H9 (cell line): Measurements from ENCODE around the gene RAB27A. TPM values are rescaled to one million over a fixed set of nuclear protein-coding genes. Genes with fewer than 3 reads are reported as not detected.

ENCODE experiments used
- DNase-seq: peaks from one replicate; pipeline ENCODE4 v3.0.0-alpha.2; 2017
- H2AFZ ChIP-seq: one replicate; pipeline ENCODE4 v1.6.1; 2013; ENCODE audit warnings: mild to moderate bottlenecking, low read length, control low read depth, moderate library complexity
- H2AK5ac ChIP-seq: 2 replicates; pipeline ENCODE4 v1.6.1; 2013; ENCODE audit warnings: low read length, control low read depth, mixed read lengths; ENCODE audit not compliant: insufficient read length
- H2BK120ac ChIP-seq: one replicate; pipeline ENCODE4 v1.6.1; 2013; ENCODE audit warnings: low read depth, mild to moderate bottlenecking, low read length, control low read depth, inconsistent platforms; ENCODE audit not compliant: poor library complexity, severe bottlenecking
- H2BK12ac ChIP-seq: 2 replicates; pipeline ENCODE4 v1.6.1; 2013; ENCODE audit warnings: low read length, control low read depth, mixed read lengths, low read depth; ENCODE audit not compliant: insufficient read length
- H2BK15ac ChIP-seq: 2 replicates; pipeline ENCODE4 v1.6.1; 2013; ENCODE audit warnings: low read depth, low read length, control low read depth
- H2BK20ac ChIP-seq: one replicate; pipeline ENCODE4 v1.6.1; 2013; ENCODE audit warnings: low read depth, mild to moderate bottlenecking, low read length, control low read depth, inconsistent platforms; ENCODE audit not compliant: poor library complexity, severe bottlenecking
- H2BK5ac ChIP-seq: 2 replicates; pipeline ENCODE4 v1.6.1; 2013; ENCODE audit warnings: low read length, control low read depth, mixed read lengths; ENCODE audit not compliant: insufficient read length
- H3K14ac ChIP-seq: 2 replicates; pipeline ENCODE4 v1.6.1; 2013; ENCODE audit warnings: low read length, control low read depth; ENCODE audit not compliant: insufficient read depth
- H3K18ac ChIP-seq: 2 replicates; pipeline ENCODE4 v1.6.1; 2013; ENCODE audit warnings: low read depth, mild to moderate bottlenecking, mixed read lengths, low read length, control low read depth; ENCODE audit not compliant: insufficient read length
- H3K23ac ChIP-seq: 2 replicates; pipeline ENCODE4 v1.6.1; 2013; ENCODE audit warnings: low read length, control low read depth, mixed read lengths, low read depth; ENCODE audit not compliant: insufficient read length
- H3K23me2 ChIP-seq: 2 replicates; pipeline ENCODE4 v1.6.1; 2013; ENCODE audit warnings: low read depth, mild to moderate bottlenecking, mixed read lengths, low read length, control low read depth; ENCODE audit not compliant: insufficient read length, poor library complexity, severe bottlenecking
- H3K27ac ChIP-seq: 2 replicates; pipeline ENCODE4 v1.5.1; 2013; ENCODE audit warnings: low read length, control low read depth, mixed read lengths, low read depth; ENCODE audit not compliant: insufficient read length
- H3K27me3 ChIP-seq: 2 replicates; pipeline ENCODE4 v1.6.1; 2013; ENCODE audit warnings: low read length, control low read depth, inconsistent platforms; ENCODE audit not compliant: insufficient read depth
- H3K4ac ChIP-seq: 2 replicates; pipeline ENCODE4 v1.6.1; 2013; ENCODE audit warnings: low read depth, mild to moderate bottlenecking, control low read depth, inconsistent platforms, low read length, moderate library complexity
- H3K4me1 ChIP-seq: 2 replicates; pipeline ENCODE4 v1.6.1; 2013; ENCODE audit warnings: low read length, control low read depth, inconsistent platforms; ENCODE audit not compliant: insufficient read depth
- H3K4me2 ChIP-seq: 2 replicates; pipeline ENCODE4 v1.6.1; 2013; ENCODE audit warnings: low read length, control low read depth, mixed read lengths; ENCODE audit not compliant: insufficient read length, insufficient read depth
- H3K56ac ChIP-seq: 2 replicates; pipeline ENCODE4 v1.6.1; 2013; ENCODE audit warnings: low read depth, mild to moderate bottlenecking, mixed read lengths, low read length, control low read depth; ENCODE audit not compliant: insufficient read length
- H3K79me1 ChIP-seq: 2 replicates; pipeline ENCODE4 v1.6.1; 2013; ENCODE audit warnings: low read depth, mild to moderate bottlenecking, moderate library complexity, low read length, control low read depth, inconsistent platforms; ENCODE audit not compliant: insufficient read depth, poor library complexity, severe bottlenecking
- H3K79me2 ChIP-seq: 2 replicates; pipeline ENCODE4 v1.6.1; 2013; ENCODE audit warnings: low read length, control low read depth, inconsistent platforms; ENCODE audit not compliant: insufficient read depth
- H3K9ac ChIP-seq: 2 replicates; pipeline ENCODE4 v1.6.1; 2013; ENCODE audit warnings: low read length, control low read depth, mixed read lengths; ENCODE audit not compliant: insufficient read length; ENCODE audit errors: extremely low read depth
- H3K9me3 ChIP-seq: one replicate; pipeline ENCODE4 v1.6.1; 2013; ENCODE audit warnings: low read depth, low read length, inconsistent platforms; ENCODE audit not compliant: control insufficient read depth
- H3T11ph ChIP-seq: one replicate; pipeline ENCODE4 v1.6.1; 2013; ENCODE audit warnings: mild to moderate bottlenecking, low read length, control low read depth, inconsistent platforms
- H4K20me1 ChIP-seq: one replicate; pipeline ENCODE4 v1.6.1; 2013; ENCODE audit not compliant: control insufficient read depth, insufficient read length, insufficient read depth
- H4K5ac ChIP-seq: 2 replicates; pipeline ENCODE4 v1.6.1; 2013; ENCODE audit warnings: low read depth, mild to moderate bottlenecking, mixed read lengths, low read length, control low read depth; ENCODE audit not compliant: insufficient read length
- H4K8ac ChIP-seq: replicated peaks from 2 replicates; pipeline ENCODE4 v1.6.1; 2013; ENCODE audit warnings: low read length, control low read depth, mixed read lengths, low read depth; ENCODE audit not compliant: insufficient read length
- H4K91ac ChIP-seq: 2 replicates; pipeline ENCODE4 v1.6.1; 2013; ENCODE audit warnings: low read depth, mild to moderate bottlenecking, moderate library complexity, mixed read lengths, low read length, control low read depth; ENCODE audit not compliant: insufficient read length
- H3K27ac Mint-ChIP-seq, 3 experiments: 2 replicates in 2 of 3; 3 replicates in 1 of 3; pipeline ENCODE4 v1.8.0; 2020 to 2021; ENCODE audit warnings: mixed read lengths in 3 of 3, mild to moderate bottlenecking in 1 of 3, moderate library complexity in 1 of 3
- H3K27me3 Mint-ChIP-seq: 2 replicates; pipeline ENCODE4 v1.8.0; 2021; ENCODE audit warnings: low read depth, mild to moderate bottlenecking, moderate library complexity, mixed read lengths
- H3K36me3 Mint-ChIP-seq, 3 experiments: 2 replicates in 2 of 3; 3 replicates in 1 of 3; pipeline ENCODE4 v1.8.0; 2020 to 2021; ENCODE audit warnings: low read depth in 3 of 3, mixed read lengths in 3 of 3; ENCODE audit not compliant: insufficient read depth in 1 of 3
- H3K4me1 Mint-ChIP-seq, 2 experiments: 2 replicates each; pipeline ENCODE4 v1.8.0; 2020; ENCODE audit warnings: mixed read lengths in 2 of 2
- H3K4me3 Mint-ChIP-seq, 2 experiments: 2 replicates in 1 of 2; 3 replicates in 1 of 2; pipeline ENCODE4 v1.8.0; 2020 to 2021; ENCODE audit warnings: mild to moderate bottlenecking in 2 of 2, mixed read lengths in 2 of 2, moderate library complexity in 1 of 2
- H3K9me3 Mint-ChIP-seq, 2 experiments: 2 replicates in 1 of 2; 3 replicates in 1 of 2; pipeline ENCODE4 v1.8.0; 2020; ENCODE audit warnings: mild to moderate bottlenecking in 2 of 2, mixed read lengths in 2 of 2, moderate library complexity in 1 of 2
- CTCF ChIP-seq: fragments of 200-600 bp; sonication (generic); conservative IDR thresholded peaks from 3 replicates; pipeline ENCODE4 v1.8.0; 2021; ENCODE audit warnings: antibody characterized with exemption, mild to moderate bottlenecking
- WGBS: extraction: QIAGEN DNeasy Blood & Tissue Kit; methylation state at CpG from one replicate; pipeline ENCODE4 v1.1.7; 2013; ENCODE audit warnings: missing lambda C conversion rate, low lambda C conversion rate, mixed read lengths; ENCODE audit not compliant: insufficient read length; ENCODE audit errors: extremely low coverage; 5-methylcytosine and 5-hydroxymethylcytosine counted together
- total RNA-seq: library from RNA; stranded (reverse); gene quantifications from 2 replicates; pipeline ENCODE4 v1.2.1, GENCODE V29; 2021

RAB27A gene
- total RNA-seq, 1 experiment from 2014 or later, result 6.8 TPM

- Histone ChIP-seq H2AFZ (peak overlapping the region; percentile 59), H3K79me2 (no peaks in the 10 kb centered on the region), H3K14ac (no peak overlapping the region), H3K4me1 (no peaks in the 10 kb centered on the region), H3K23me2 (peaks cover 12% of the 10 kb centered on the region), H3K23ac (no peak overlapping the region), H3K56ac (no peak overlapping the region), H4K5ac (no peak overlapping the region), H2BK120ac (no peak overlapping the region), H4K91ac (no peak overlapping the region), H2BK15ac (no peak overlapping the region), H2BK12ac (no peak overlapping the region), H2BK5ac (no peak overlapping the region), H3K4me2 (peak overlapping the region; percentile 73), H3K27me3 (no peaks in the 10 kb centered on the region), H3K9ac (no peak overlapping the region), H3K9me3 (no peaks in the 10 kb centered on the region), H4K8ac (no peak overlapping the region), H2AK5ac (no peak overlapping the region), H4K20me1 (no peaks in the 10 kb centered on the region), H3K18ac (no peak overlapping the region), H2BK20ac (no peak overlapping the region), H3K4ac (no peak overlapping the region), H3K27ac (no peak overlapping the region), H3K79me1 (no peaks in the 10 kb centered on the region), H3T11ph (no peak overlapping the region)
- H3K4me3 Mint-ChIP-seq, result peak overlapping the region; percentile 74 to 83
- peak; percentile 88 for DNase-seq
- H3K4me1 Mint-ChIP-seq, result peaks cover 6 to 10% of the 10 kb centered on the region in 2 experiments; a peak in 3 of 4 replicates
- H3K27ac Mint-ChIP-seq, result no peak overlapping the region
- WGBS, result no CpG with 5 or more reads among the region's 17 CpGs
- H3K27me3 Mint-ChIP-seq, result peaks cover 5% of the 10 kb centered on the region
- TF ChIP-seq CTCF, result peak; percentile 91
- no peaks in the 10 kb centered on the region for H3K9me3 Mint-ChIP-seq
- no peaks in the 10 kb centered on the region; a peak in 1 of 7 replicates for H3K36me3 Mint-ChIP-seq
Measured at GRCh38 chr15:55290528-55291057, 980 bp upstream of the RAB27A start.
